Lung (tissue), 12 donors: ENCODE measurements around the gene MAGI2. TPM values are rescaled to one million over a fixed set of nuclear protein-coding genes. Genes with fewer than 3 reads are reported as not detected.

Experiments
- ATAC-seq: fragments of 200-7000 bp; cut with Tn5 transposase; one replicate; pipeline ENCODE4 v1.9.1; 2020; ENCODE audit warnings: moderate number of reproducible peaks; ENCODE audit not compliant: insufficient read depth, low FRiP score
- DNase-seq, 3 donors: peaks; one replicate each; pipeline ENCODE4 v3.0.0-alpha.2; 2013 to 2017
- H3K27ac ChIP-seq, 2 donors: one replicate each; pipeline ENCODE4 v1.5.1; 2013; ENCODE audit warnings: mild to moderate bottlenecking in 2 of 2, moderate library complexity in 2 of 2, control low read depth in 1 of 2, inconsistent platforms in 1 of 2, low read depth in 1 of 2, low read length in 1 of 2
- H3K27me3 ChIP-seq, 3 donors: one replicate each; pipeline ENCODE4 v1.5.1; 2013; ENCODE audit warnings: low read length in 2 of 3; ENCODE audit not compliant: control insufficient read depth in 3 of 3, insufficient read depth in 3 of 3
- H3K36me3 ChIP-seq, 4 donors: one replicate each; pipeline ENCODE4 v1.5.1; 2013; ENCODE audit warnings: low read length in 4 of 4, mild to moderate bottlenecking in 1 of 4, moderate library complexity in 1 of 4; ENCODE audit not compliant: control insufficient read depth in 4 of 4, insufficient read depth in 4 of 4
- H3K4me1 ChIP-seq, 5 donors: one replicate each; pipeline ENCODE4 v1.5.1; 2013; ENCODE audit warnings: low read length in 5 of 5, mild to moderate bottlenecking in 2 of 5, moderate library complexity in 1 of 5; ENCODE audit not compliant: control insufficient read depth in 5 of 5, insufficient read depth in 5 of 5
- H3K4me3 ChIP-seq: one replicate; pipeline ENCODE4 v1.5.1; 2013; ENCODE audit warnings: mild to moderate bottlenecking, control low read depth, moderate library complexity
- H3K9ac ChIP-seq, 2 donors: one replicate each; pipeline ENCODE4 v1.5.1; 2013; ENCODE audit warnings: low read length in 2 of 2, control low read depth in 1 of 2; ENCODE audit not compliant: insufficient read depth in 1 of 2
- H3K9me3 ChIP-seq, 4 donors: one replicate each; pipeline ENCODE4 v1.5.1; 2013; ENCODE audit warnings: low read length in 3 of 4, mild to moderate bottlenecking in 1 of 4, moderate library complexity in 1 of 4; ENCODE audit not compliant: control insufficient read depth in 4 of 4, insufficient read depth in 3 of 4
- WGBS, 2 donors: extraction: QIAGEN DNeasy Blood & Tissue Kit; methylation state at CpG; one replicate each; pipeline ENCODE4 v1.1.7; 2013; 5-methylcytosine and 5-hydroxymethylcytosine counted together
- polyA plus RNA-seq, 2 donors: library from polyadenylated mRNA; stranded (reverse); fragments of 200-250 nt; gene quantifications; one replicate each; pipeline ENCODE4 v1.2.1, GENCODE V29; 2013
- total RNA-seq, 2 donors: library from RNA; depleted of rRNA in 1 of 2; stranded (reverse); fragments of >200 nt in 1 of 2; gene quantifications; one replicate each; pipeline ENCODE4 v1.2.1, GENCODE V29; 2014 to 2021
- TF ChIP-seq, protein P1 (sequence below): IDR thresholded peaks from 2 replicates; pipeline ENCODE4 v1.5.1; 2012; ENCODE audit warnings: mild to moderate bottlenecking; ENCODE audit errors: control extremely low read depth, extremely low read depth
- donor health status: control.
- donor health status: control.
- donor health status: Bipolar disorder and iron deficiency.
- donor health status: healthy.
- donor health status: DM: yes; HTN: yes; CAD: no.

MAGI2 gene
- total and polyA plus RNA-seq, 4 donors = 0.94 to 18.0 (median 5.3) TPM

- DNase-seq = no peak
- Histone ChIP-seq H3K9ac (no peak overlapping the region), H3K27ac (no peak overlapping the region), H3K27me3 (no peaks in the 10 kb centered on the region), H3K4me1 (peaks cover 0 to 17% (median 4%) of the 10 kb centered on the region in 5 donors), H3K36me3 (no peaks in the 10 kb centered on the region), H3K4me3 (no peak overlapping the region), H3K9me3 (no peaks in the 10 kb centered on the region)
- TF ChIP-seq, protein P1, sequence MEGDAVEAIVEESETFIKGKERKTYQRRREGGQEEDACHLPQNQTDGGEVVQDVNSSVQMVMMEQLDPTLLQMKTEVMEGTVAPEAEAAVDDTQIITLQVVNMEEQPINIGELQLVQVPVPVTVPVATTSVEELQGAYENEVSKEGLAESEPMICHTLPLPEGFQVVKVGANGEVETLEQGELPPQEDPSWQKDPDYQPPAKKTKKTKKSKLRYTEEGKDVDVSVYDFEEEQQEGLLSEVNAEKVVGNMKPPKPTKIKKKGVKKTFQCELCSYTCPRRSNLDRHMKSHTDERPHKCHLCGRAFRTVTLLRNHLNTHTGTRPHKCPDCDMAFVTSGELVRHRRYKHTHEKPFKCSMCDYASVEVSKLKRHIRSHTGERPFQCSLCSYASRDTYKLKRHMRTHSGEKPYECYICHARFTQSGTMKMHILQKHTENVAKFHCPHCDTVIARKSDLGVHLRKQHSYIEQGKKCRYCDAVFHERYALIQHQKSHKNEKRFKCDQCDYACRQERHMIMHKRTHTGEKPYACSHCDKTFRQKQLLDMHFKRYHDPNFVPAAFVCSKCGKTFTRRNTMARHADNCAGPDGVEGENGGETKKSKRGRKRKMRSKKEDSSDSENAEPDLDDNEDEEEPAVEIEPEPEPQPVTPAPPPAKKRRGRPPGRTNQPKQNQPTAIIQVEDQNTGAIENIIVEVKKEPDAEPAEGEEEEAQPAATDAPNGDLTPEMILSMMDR = no peak
- no peak for ATAC-seq
- WGBS, 2 donors = 85 to 88% methylated on average over 2 of the region's 2 CpGs
Measured at GRCh38 chr7:79272938-79273337, 180.5 kb downstream of the MAGI2 start.

DNA sequence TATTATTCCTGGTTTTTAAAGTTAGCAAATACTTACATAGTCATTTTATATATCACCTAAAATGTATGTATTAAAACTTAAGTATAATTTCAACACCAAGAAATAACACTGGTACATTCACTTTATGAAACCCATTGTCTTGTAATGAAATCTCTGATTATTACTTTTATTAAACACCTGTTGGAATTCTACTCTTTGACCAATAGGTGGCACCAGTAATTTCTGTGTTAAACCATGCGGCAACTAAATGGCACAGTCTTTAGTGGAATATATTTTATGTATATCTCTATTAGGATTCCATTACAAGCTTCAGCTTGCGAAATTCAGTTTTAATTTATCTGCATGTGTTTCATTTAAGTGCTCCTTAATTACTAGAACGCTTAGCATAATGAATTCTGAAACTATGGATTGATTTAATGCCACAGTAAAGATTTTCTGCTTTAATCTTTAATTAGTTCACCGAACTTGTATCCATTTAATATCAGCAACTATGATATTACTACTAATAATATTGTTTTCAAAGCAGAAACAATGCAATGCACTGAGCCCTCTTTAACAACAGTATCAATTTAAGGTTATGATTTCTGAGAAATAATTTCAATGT is 181.3 kb downstream of the MAGI2 start:
- no peaks in the 10 kb centered on the region for H3K9me3 ChIP-seq
- no peak overlapping the region for H3K27ac ChIP-seq
- no peak overlapping the region for H3K4me3 ChIP-seq
- no peak overlapping the region for H3K9ac ChIP-seq
- H3K36me3 ChIP-seq = no peaks in the 10 kb centered on the region
- H3K4me1 ChIP-seq = peaks cover 0 to 17% (median 4%) of the 10 kb centered on the region in 5 donors
- ATAC-seq = no peak
- H3K27me3 ChIP-seq = no peaks in the 10 kb centered on the region
- peak in 2 of 3 donors; percentile 44 to 52 for DNase-seq
- TF ChIP-seq, protein P1 = peak; percentile 24
- WGBS, 2 donors = 38 to 42% methylated on average over 4 of the region's 4 CpGs

- 33 to 60% methylated on average over 6 of the region's 6 CpGs for WGBS, 2 donors
- peak in 2 of 3 donors; percentile 21 to 23 for DNase-seq
Measured at GRCh38 chr7:79268730-79269129, 184.7 kb downstream of the MAGI2 start.

More at GRCh38 chr7:79268730-79269129, 184.7 kb downstream of the MAGI2 start:
- Histone ChIP-seq H3K9me3 (no peaks in the 10 kb centered on the region), H3K4me1 (peaks cover 0 to 17% (median 4%) of the 10 kb centered on the region in 5 donors), H3K27me3 (no peaks in the 10 kb centered on the region), H3K4me3 (no peak overlapping the region), H3K9ac (no peak overlapping the region), H3K27ac (no peak overlapping the region), H3K36me3 (no peaks in the 10 kb centered on the region)
- TF ChIP-seq, protein P1 = no peak
- ATAC-seq = no peak
